Measurements from ENCODE around the gene CHRNA1. TPM values are rescaled to one million over a fixed set of nuclear protein-coding genes. Genes with fewer than 3 reads are reported as not detected.

The CHRNA1 gene
- total and polyA plus RNA-seq, 9 of the 15 experiments (the other 6 are each of a cell fraction or from before 2014, with no cell fraction given) = not detected

DNA sequence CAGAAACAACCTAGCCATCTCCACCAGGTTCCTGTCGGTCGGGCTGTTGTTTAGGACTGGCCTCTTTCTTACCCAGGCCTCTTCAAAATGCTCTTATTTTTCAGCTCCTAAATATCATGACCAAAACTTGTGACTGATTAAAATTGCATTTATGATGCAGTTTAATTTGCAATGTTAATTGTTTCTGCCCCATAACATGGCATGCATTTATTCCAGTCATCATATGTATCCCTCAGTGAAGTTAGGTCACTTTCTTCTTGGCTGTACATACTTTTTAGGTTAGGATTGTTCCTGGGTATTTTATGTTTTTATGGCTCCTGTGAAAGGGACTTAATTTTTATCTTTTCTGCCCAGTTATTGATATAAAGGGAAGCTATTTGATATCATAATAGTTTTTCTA lies 50.6 kb downstream of the CHRNA1 start (continued):
- TF ChIP-seq, protein P1, sequence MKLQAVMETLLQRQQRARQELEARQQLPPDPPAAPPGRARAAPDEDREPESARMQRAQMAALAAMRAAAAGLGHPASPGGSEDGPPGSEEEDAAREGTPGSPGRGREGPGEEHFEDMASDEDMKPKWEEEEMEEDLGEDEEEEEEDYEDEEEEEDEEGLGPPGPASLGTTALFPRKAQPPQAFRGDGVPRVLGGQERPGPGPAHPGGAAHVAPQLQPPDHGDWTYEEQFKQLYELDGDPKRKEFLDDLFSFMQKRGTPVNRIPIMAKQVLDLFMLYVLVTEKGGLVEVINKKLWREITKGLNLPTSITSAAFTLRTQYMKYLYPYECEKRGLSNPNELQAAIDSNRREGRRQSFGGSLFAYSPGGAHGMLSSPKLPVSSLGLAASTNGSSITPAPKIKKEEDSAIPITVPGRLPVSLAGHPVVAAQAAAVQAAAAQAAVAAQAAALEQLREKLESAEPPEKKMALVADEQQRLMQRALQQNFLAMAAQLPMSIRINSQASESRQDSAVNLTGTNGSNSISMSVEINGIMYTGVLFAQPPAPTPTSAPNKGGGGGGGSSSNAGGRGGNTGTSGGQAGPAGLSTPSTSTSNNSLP (IDR thresholded peaks at IDR 0.05; ENCODE audit: borderline replicate concordance, low read depth, low read length) = no peak
- TF ChIP-seq DNMT1 (IDR thresholded peaks at IDR 0.05) (no peak), DEAF1 (CRISPR knock-in tag; IDR thresholded peaks at IDR 0.05) (no peak), ZC3H4 (CRISPR knock-in tag; IDR thresholded peaks at IDR 0.05; ENCODE audit: borderline replicate concordance) (no peak), HSF4 (CRISPR knock-in tag; IDR thresholded peaks at IDR 0.05; ENCODE audit: borderline replicate concordance) (no peak), ILF3 (IDR thresholded peaks at IDR 0.05; ENCODE audit: borderline replicate concordance) (no peak)
- TF ChIP-seq, protein P2, sequence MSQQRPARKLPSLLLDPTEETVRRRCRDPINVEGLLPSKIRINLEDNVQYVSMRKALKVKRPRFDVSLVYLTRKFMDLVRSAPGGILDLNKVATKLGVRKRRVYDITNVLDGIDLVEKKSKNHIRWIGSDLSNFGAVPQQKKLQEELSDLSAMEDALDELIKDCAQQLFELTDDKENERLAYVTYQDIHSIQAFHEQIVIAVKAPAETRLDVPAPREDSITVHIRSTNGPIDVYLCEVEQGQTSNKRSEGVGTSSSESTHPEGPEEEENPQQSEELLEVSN (IDR thresholded peaks at IDR 0.05; ENCODE audit: borderline replicate concordance in 1 of 2, extremely low read depth in 1 of 2, insufficient read depth in 1 of 2, insufficient read length in 1 of 2, low read depth in 1 of 2, low read length in 1 of 2, poor library complexity in 1 of 2, severe bottlenecking in 1 of 2) = no peak

All from K562 (cell line).